Neural progenitor cell (in vitro differentiated cells): Measurements from ENCODE around the gene PEPD. TPM values are rescaled to one million over a fixed set of nuclear protein-coding genes. Genes with fewer than 3 reads are reported as not detected.

Experiments
- DNase-seq: peaks from one replicate; pipeline ENCODE4 v3.0.0-alpha.2; 2016; ENCODE audit warnings: low spot score
- H2AFZ ChIP-seq: fragments of 200-600 bp; sonication (generic); replicated peaks from 2 replicates; pipeline ENCODE4 v1.6.1; 2016; ENCODE audit warnings: antibody characterized with exemption
- H3F3A ChIP-seq: fragments of 200-600 bp; sonication (generic); 2 replicates; pipeline ENCODE4 v1.6.1; 2016; ENCODE audit warnings: antibody characterized with exemption, low read depth
- H3K27ac ChIP-seq: fragments of 200-600 bp; sonication (generic); 2 replicates; pipeline ENCODE4 v1.5.1; 2016; ENCODE audit warnings: mild to moderate bottlenecking
- H3K27me3 ChIP-seq: fragments of 200-600 bp; sonication (generic); 2 replicates; pipeline ENCODE4 v1.6.1; 2016; ENCODE audit warnings: mild to moderate bottlenecking, moderate library complexity
- H3K36me3 ChIP-seq: fragments of 200-600 bp; sonication (generic); 2 replicates; pipeline ENCODE4 v1.5.1; 2016
- H3K4me1 ChIP-seq: fragments of 200-600 bp; sonication (generic); 2 replicates; pipeline ENCODE4 v1.6.1; 2016; ENCODE audit warnings: mixed run types
- H3K4me2 ChIP-seq: fragments of 200-600 bp; sonication (generic); 2 replicates; pipeline ENCODE4 v1.6.1; 2016
- H3K4me3 ChIP-seq: fragments of 200-600 bp; sonication (generic); 2 replicates; pipeline ENCODE4 v1.5.1; 2016
- H3K79me2 ChIP-seq: fragments of 200-600 bp; sonication (generic); 2 replicates; pipeline ENCODE4 v1.6.1; 2016; ENCODE audit warnings: low read depth
- H3K9ac ChIP-seq: fragments of 200-600 bp; sonication (generic); 2 replicates; pipeline ENCODE4 v1.6.1; 2016
- H3K9me3 ChIP-seq: fragments of 200-600 bp; sonication (generic); 2 replicates; pipeline ENCODE4 v1.5.1; 2016; ENCODE audit warnings: low read depth
- H4K20me1 ChIP-seq: fragments of 200-600 bp; sonication (generic); 2 replicates; pipeline ENCODE4 v1.6.1; 2016; ENCODE audit warnings: low read depth
- H3K27ac Mint-ChIP-seq: 3 replicates; pipeline ENCODE4 v1.8.0; 2021; ENCODE audit warnings: mixed read lengths
- H3K27me3 Mint-ChIP-seq: 2 replicates; pipeline ENCODE4 v1.8.0; 2022; ENCODE audit warnings: low read depth, mild to moderate bottlenecking, inconsistent platforms, moderate library complexity, mixed read lengths; ENCODE audit not compliant: insufficient read depth
- H3K36me3 Mint-ChIP-seq: 3 replicates; pipeline ENCODE4 v1.8.0; 2021; ENCODE audit warnings: mixed read lengths
- H3K4me1 Mint-ChIP-seq: 3 replicates; pipeline ENCODE4 v1.8.0; 2021; ENCODE audit warnings: mixed read lengths
- H3K4me3 Mint-ChIP-seq: 3 replicates; pipeline ENCODE4 v1.8.0; 2021; ENCODE audit warnings: mild to moderate bottlenecking, moderate library complexity, mixed read lengths
- H3K9me3 Mint-ChIP-seq: 3 replicates; pipeline ENCODE4 v1.8.0; 2020; ENCODE audit warnings: mixed read lengths
- CTCF ChIP-seq: fragments of 200-600 bp; sonication (generic); IDR thresholded peaks from 2 replicates; pipeline ENCODE4 v1.5.1; 2017; ENCODE audit warnings: antibody characterized with exemption, mild to moderate bottlenecking
- EZH2 ChIP-seq: fragments of 200-600 bp; sonication (generic); IDR thresholded peaks from 2 replicates; pipeline ENCODE4 v1.6.1; 2017; ENCODE audit warnings: antibody characterized with exemption, mild to moderate bottlenecking, moderate library complexity
- EZH2phosphoT487 ChIP-seq: fragments of 200-600 bp; sonication (generic); IDR thresholded peaks from 2 replicates; pipeline ENCODE4 v1.6.1; 2017; ENCODE audit warnings: antibody characterized with exemption
- total RNA-seq: library from RNA; depleted of rRNA; stranded (reverse); fragments of >200 nt; gene quantifications from 2 replicates; pipeline ENCODE4 v1.2.3, GENCODE V29; 2015; ENCODE audit warnings: low replicate concordance

The PEPD gene
- total RNA-seq, 1 donor from 2014 or later = 47.0 TPM

GRCh38 chr19:33496038-33496895 lies 25.3 kb downstream of the PEPD start:
- peak overlapping the region; percentile 51 for H3K27ac Mint-ChIP-seq
- no peak for DNase-seq

GRCh38 chr19:33493401-33494275 lies 28.0 kb downstream of the PEPD start:
- Mint-ChIP-seq H3K27me3 (peaks cover 4% of the 10 kb centered on the region), H3K4me3 (no peak overlapping the region), H3K36me3 (peaks cover 2% of the 10 kb centered on the region)

More at GRCh38 chr19:33496038-33496895, 25.3 kb downstream of the PEPD start:
- Mint-ChIP-seq H3K4me3 (no peak overlapping the region), H3K9me3 (no peaks in the 10 kb centered on the region), H3K27me3 (peaks cover 5% of the 10 kb centered on the region), H3K4me1 (no peaks in the 10 kb centered on the region), H3K36me3 (peaks cover 2% of the 10 kb centered on the region)
- Histone ChIP-seq H3F3A (no peaks in the 10 kb centered on the region), H3K36me3 (no peaks in the 10 kb centered on the region), H3K4me3 (no peak overlapping the region), H4K20me1 (no peaks in the 10 kb centered on the region), H3K27me3 (no peaks in the 10 kb centered on the region), H3K4me2 (no peak overlapping the region), H2AFZ (no peak overlapping the region), H3K27ac (no peak overlapping the region), H3K4me1 (no peaks in the 10 kb centered on the region), H3K79me2 (no peaks in the 10 kb centered on the region), H3K9me3 (no peaks in the 10 kb centered on the region), H3K9ac (peak overlapping the region; percentile 20)
- TF ChIP-seq EZH2 (no peak), CTCF (no peak), EZH2phosphoT487 (no peak)

GRCh38 chr19:33492951-33493350 lies 28.6 kb downstream of the PEPD start:
- Histone ChIP-seq H3K4me3 (no peak overlapping the region), H3K9me3 (no peaks in the 10 kb centered on the region), H3K27me3 (no peaks in the 10 kb centered on the region), H3F3A (no peaks in the 10 kb centered on the region), H2AFZ (no peak overlapping the region), H3K79me2 (no peaks in the 10 kb centered on the region), H3K4me1 (no peaks in the 10 kb centered on the region), H4K20me1 (no peaks in the 10 kb centered on the region), H3K9ac (no peak overlapping the region), H3K36me3 (no peaks in the 10 kb centered on the region), H3K4me2 (no peak overlapping the region), H3K27ac (no peak overlapping the region)
- DNase-seq = no peak
- Mint-ChIP-seq H3K9me3 (no peaks in the 10 kb centered on the region), H3K4me3 (no peak overlapping the region), H3K36me3 (no peaks in the 10 kb centered on the region), H3K27me3 (peaks cover 4% of the 10 kb centered on the region), H3K4me1 (no peaks in the 10 kb centered on the region), H3K27ac (no peak overlapping the region)
- TF ChIP-seq CTCF = no peak
- TF ChIP-seq EZH2phosphoT487 = no peak
- no peak for TF ChIP-seq EZH2

More at GRCh38 chr19:33493401-33494275, 28.0 kb downstream of the PEPD start:
- Mint-ChIP-seq H3K27ac (no peak overlapping the region), H3K4me1 (no peaks in the 10 kb centered on the region), H3K9me3 (no peaks in the 10 kb centered on the region)
- no peaks in the 10 kb centered on the region for H3K27me3 ChIP-seq
- H3K79me2 ChIP-seq = no peaks in the 10 kb centered on the region
- H2AFZ ChIP-seq = no peak overlapping the region
- H3F3A ChIP-seq = no peaks in the 10 kb centered on the region
- no peak overlapping the region for H3K27ac ChIP-seq
- H3K9ac ChIP-seq = no peak overlapping the region
- H3K9me3 ChIP-seq = no peaks in the 10 kb centered on the region
- H3K4me1 ChIP-seq = no peaks in the 10 kb centered on the region
- H3K4me3 ChIP-seq = no peak overlapping the region
- H3K4me2 ChIP-seq = no peak overlapping the region
- DNase-seq = no peak
- H3K36me3 ChIP-seq = no peaks in the 10 kb centered on the region
- TF ChIP-seq CTCF = no peak
- TF ChIP-seq EZH2phosphoT487 = no peak
- no peak for TF ChIP-seq EZH2
- no peaks in the 10 kb centered on the region for H4K20me1 ChIP-seq
